ENCODE data around the gene TMEM125.

GRCh38 chr1:43284065-43284464 is 14.3 kb downstream of the TMEM125 start:
- TF ChIP-seq CTCF (IDR thresholded peaks at IDR 0.05) (peak in 1 of 6 experiments; percentile 27), POLR2A (IDR thresholded peaks at IDR 0.05) (no peak)

Data from esophagus squamous epithelium (tissue), 4 donors.